Trophoblast cell (in vitro differentiated cells and primary cell): ENCODE data around the gene FHOD3.

Experiments used
- DNase-seq, 2 donors: peaks; one replicate each; pipeline ENCODE4 v3.0.0-alpha.2; 2016
- H2AFZ ChIP-seq: 2 replicates; pipeline ENCODE4 v1.6.1; 2013; ENCODE audit warnings: low read length, moderate library complexity, mild to moderate bottlenecking; ENCODE audit not compliant: insufficient read depth, poor library complexity
- H2AK5ac ChIP-seq: 2 replicates; pipeline ENCODE4 v1.6.1; 2013; ENCODE audit warnings: mild to moderate bottlenecking, low read length
- H2BK120ac ChIP-seq: 2 replicates; pipeline ENCODE4 v1.6.1; 2013; ENCODE audit warnings: low read length, mild to moderate bottlenecking, moderate library complexity; ENCODE audit not compliant: insufficient read depth, poor library complexity
- H2BK12ac ChIP-seq: 2 replicates; pipeline ENCODE4 v1.6.1; 2013; ENCODE audit warnings: mild to moderate bottlenecking, low read length, moderate library complexity
- H2BK5ac ChIP-seq: 2 replicates; pipeline ENCODE4 v1.6.1; 2013; ENCODE audit warnings: low read length, low read depth, moderate library complexity, mild to moderate bottlenecking; ENCODE audit not compliant: poor library complexity
- H3K14ac ChIP-seq: 2 replicates; pipeline ENCODE4 v1.6.1; 2013; ENCODE audit warnings: mild to moderate bottlenecking, low read length
- H3K18ac ChIP-seq: 2 replicates; pipeline ENCODE4 v1.6.1; 2013; ENCODE audit warnings: mild to moderate bottlenecking, low read length
- H3K23ac ChIP-seq: 2 replicates; pipeline ENCODE4 v1.6.1; 2013; ENCODE audit warnings: low read length
- H3K27ac ChIP-seq: 2 replicates; pipeline ENCODE4 v1.5.1; 2013; ENCODE audit warnings: low read depth, mild to moderate bottlenecking, inconsistent platforms, low read length, moderate library complexity
- H3K27me3 ChIP-seq: 2 replicates; pipeline ENCODE4 v1.6.1; 2013; ENCODE audit warnings: inconsistent platforms, mild to moderate bottlenecking, low read length, moderate library complexity; ENCODE audit not compliant: insufficient read depth
- H3K36me3 ChIP-seq, 2 experiments: 1 replicate in 1 of 2; 2 replicates in 1 of 2; pipeline ENCODE4 v1.6.1; 2013; ENCODE audit warnings: low read length in 2 of 2, mild to moderate bottlenecking in 2 of 2, moderate library complexity in 1 of 2; ENCODE audit not compliant: insufficient read depth in 2 of 2, control insufficient read depth in 1 of 2
- H3K4ac ChIP-seq: 2 replicates; pipeline ENCODE4 v1.6.1; 2013; ENCODE audit warnings: low read depth, mild to moderate bottlenecking, low read length, moderate library complexity
- H3K4me1 ChIP-seq, 2 experiments: 1 replicate in 1 of 2; 2 replicates in 1 of 2; pipeline ENCODE4 v1.6.1; 2013; ENCODE audit warnings: low read length in 2 of 2, mild to moderate bottlenecking in 2 of 2, moderate library complexity in 1 of 2; ENCODE audit not compliant: insufficient read depth in 2 of 2, control insufficient read depth in 1 of 2
- H3K4me2 ChIP-seq: 2 replicates; pipeline ENCODE4 v1.6.1; 2013; ENCODE audit warnings: inconsistent platforms, mild to moderate bottlenecking, low read length, moderate library complexity
- H3K4me3 ChIP-seq: 2 replicates; pipeline ENCODE4 v1.5.1; 2013; ENCODE audit warnings: mild to moderate bottlenecking, low read depth, low read length, inconsistent platforms
- H3K79me1 ChIP-seq: one replicate; pipeline ENCODE4 v1.6.1; 2013; ENCODE audit warnings: low read length
- H3K79me2 ChIP-seq: 2 replicates; pipeline ENCODE4 v1.6.1; 2013; ENCODE audit warnings: low read length, mild to moderate bottlenecking; ENCODE audit not compliant: control insufficient read depth, insufficient read depth, poor library complexity
- H3K9ac ChIP-seq: 2 replicates; pipeline ENCODE4 v1.6.1; 2013; ENCODE audit warnings: mild to moderate bottlenecking, low read length
- H3K9me3 ChIP-seq: 2 replicates; pipeline ENCODE4 v1.6.1; 2013; ENCODE audit warnings: low read depth, mild to moderate bottlenecking, control low read depth, inconsistent platforms, low read length; ENCODE audit not compliant: insufficient read depth
- H4K12ac ChIP-seq: 2 replicates; pipeline ENCODE4 v1.6.1; 2013; ENCODE audit warnings: low read depth, mild to moderate bottlenecking, low read length, moderate library complexity
- H4K8ac ChIP-seq: 2 replicates; pipeline ENCODE4 v1.6.1; 2013; ENCODE audit warnings: low read depth, mild to moderate bottlenecking, low read length, moderate library complexity
- H4K91ac ChIP-seq: one replicate; pipeline ENCODE4 v1.6.1; 2013; ENCODE audit warnings: low read depth, mild to moderate bottlenecking, low read length, moderate library complexity
- WGBS: extraction: QIAGEN DNeasy Blood & Tissue Kit; methylation state at CpG from one replicate; pipeline ENCODE4 v1.1.7; 2013; ENCODE audit warnings: missing lambda C conversion rate; ENCODE audit not compliant: insufficient read length, insufficient coverage; ENCODE audit errors: extremely low coverage; 5-methylcytosine and 5-hydroxymethylcytosine counted together

Gene FHOD3

DNA sequence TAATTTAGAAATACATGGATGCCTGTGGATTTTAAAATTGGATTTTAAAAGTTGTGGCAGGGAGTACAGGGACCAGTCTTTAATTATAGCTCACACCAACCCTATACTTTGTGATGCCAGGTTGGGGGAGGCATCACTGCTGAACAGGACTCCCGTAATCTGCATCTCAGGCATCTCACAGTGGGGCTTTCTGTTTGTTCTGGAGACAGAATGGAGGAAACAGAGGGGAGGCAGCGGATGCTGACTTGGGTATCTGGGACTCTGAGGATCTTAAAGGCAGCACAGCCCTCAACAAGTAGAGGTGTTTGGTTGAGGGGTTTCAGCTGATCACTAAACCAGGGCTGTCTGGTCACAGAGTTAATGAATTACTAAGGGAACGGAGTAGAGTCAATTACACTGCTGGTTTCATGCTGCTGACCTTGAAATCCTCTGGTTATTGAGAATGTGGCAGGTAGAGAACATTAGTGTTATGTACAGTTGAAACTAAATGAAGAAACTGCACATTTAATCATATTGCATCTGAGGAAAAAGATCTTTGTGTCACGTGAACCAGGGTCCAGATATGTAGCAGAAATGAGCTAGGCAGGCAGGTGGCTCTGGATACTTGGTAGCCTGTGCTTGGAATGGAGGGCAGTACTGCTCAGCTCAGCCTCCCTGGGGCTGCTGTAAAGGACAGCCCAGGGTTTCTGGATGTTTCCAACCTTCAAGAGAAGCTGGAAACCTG, 40.3 kb downstream of the FHOD3 start:
- H2BK5ac ChIP-seq, result no peak overlapping the region
- no peak overlapping the region for H2BK120ac ChIP-seq
- no peak overlapping the region for H3K14ac ChIP-seq
- no peak overlapping the region for H3K9ac ChIP-seq
- no peak overlapping the region for H3K18ac ChIP-seq
- H4K91ac ChIP-seq, result no peak overlapping the region
- no peaks in the 10 kb centered on the region for H3K9me3 ChIP-seq
- H2AFZ ChIP-seq, result no peak overlapping the region
- no peak for DNase-seq
- no peak overlapping the region for H3K23ac ChIP-seq
- no peak overlapping the region for H3K4ac ChIP-seq
- H3K27ac ChIP-seq, result no peak overlapping the region
- no peak overlapping the region for H2AK5ac ChIP-seq
- no peak overlapping the region for H4K12ac ChIP-seq
- H3K4me2 ChIP-seq, result no peak overlapping the region
- H3K79me2 ChIP-seq, result no peaks in the 10 kb centered on the region
- no peaks in the 10 kb centered on the region for H3K27me3 ChIP-seq
- WGBS, result no CpG with 5 or more reads among the region's 4 CpGs
- peaks cover 0 to 5% of the 10 kb centered on the region in 2 experiments for H3K36me3 ChIP-seq
- H3K79me1 ChIP-seq, result no peaks in the 10 kb centered on the region
- no peak overlapping the region for H2BK12ac ChIP-seq
- no peak overlapping the region for H4K8ac ChIP-seq
- H3K4me3 ChIP-seq, result no peak overlapping the region
- no peaks in the 10 kb centered on the region for H3K4me1 ChIP-seq

DNA sequence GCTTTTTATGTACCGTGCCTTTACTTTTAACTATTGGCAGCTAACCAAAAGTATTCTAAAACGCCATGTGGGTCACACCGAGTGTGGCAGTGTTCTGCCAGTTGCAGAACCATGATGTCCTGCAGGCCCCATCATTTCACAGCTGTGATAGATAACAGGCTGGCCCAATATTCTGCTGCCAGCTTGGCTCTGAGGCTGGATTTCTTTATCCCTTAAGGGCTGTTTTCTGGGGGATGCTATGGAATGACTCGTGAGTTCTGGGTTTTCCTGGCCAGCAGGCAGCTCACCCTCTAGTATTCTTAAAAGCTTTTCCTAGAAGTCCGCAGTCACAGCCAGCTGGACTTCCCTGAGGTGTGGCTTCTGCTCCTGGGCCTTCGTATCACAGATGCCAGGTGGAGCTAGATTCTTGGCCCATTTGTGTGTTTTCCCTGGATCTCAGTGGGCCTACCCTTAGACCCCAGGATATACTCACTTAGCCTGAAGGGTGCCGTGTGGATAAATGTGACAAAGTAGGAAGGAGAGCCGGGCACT, 41.0 kb downstream of the FHOD3 start:
- H4K91ac ChIP-seq, result no peak overlapping the region
- H3K4me3 ChIP-seq, result no peak overlapping the region
- H3K18ac ChIP-seq, result no peak overlapping the region
- no peak overlapping the region for H2BK120ac ChIP-seq
- no peaks in the 10 kb centered on the region for H3K79me1 ChIP-seq
- H3K79me2 ChIP-seq, result no peaks in the 10 kb centered on the region
- no peak overlapping the region for H3K4me2 ChIP-seq
- no peak overlapping the region for H3K14ac ChIP-seq
- no peak overlapping the region for H3K4ac ChIP-seq
- H3K27ac ChIP-seq, result no peak overlapping the region
- no CpG with 5 or more reads among the region's 8 CpGs for WGBS
- H4K12ac ChIP-seq, result no peak overlapping the region
- H3K23ac ChIP-seq, result no peak overlapping the region
- H3K4me1 ChIP-seq, result no peaks in the 10 kb centered on the region
- no peak overlapping the region for H2AFZ ChIP-seq
- H2BK12ac ChIP-seq, result no peak overlapping the region
- H3K9me3 ChIP-seq, result no peaks in the 10 kb centered on the region
- no peak overlapping the region for H4K8ac ChIP-seq
- no peak overlapping the region for H2BK5ac ChIP-seq
- H3K9ac ChIP-seq, result no peak overlapping the region
- H2AK5ac ChIP-seq, result no peak overlapping the region
- H3K27me3 ChIP-seq, result no peaks in the 10 kb centered on the region
- peaks cover 0 to 5% of the 10 kb centered on the region in 2 experiments for H3K36me3 ChIP-seq
- DNase-seq, result no peak

DNA sequence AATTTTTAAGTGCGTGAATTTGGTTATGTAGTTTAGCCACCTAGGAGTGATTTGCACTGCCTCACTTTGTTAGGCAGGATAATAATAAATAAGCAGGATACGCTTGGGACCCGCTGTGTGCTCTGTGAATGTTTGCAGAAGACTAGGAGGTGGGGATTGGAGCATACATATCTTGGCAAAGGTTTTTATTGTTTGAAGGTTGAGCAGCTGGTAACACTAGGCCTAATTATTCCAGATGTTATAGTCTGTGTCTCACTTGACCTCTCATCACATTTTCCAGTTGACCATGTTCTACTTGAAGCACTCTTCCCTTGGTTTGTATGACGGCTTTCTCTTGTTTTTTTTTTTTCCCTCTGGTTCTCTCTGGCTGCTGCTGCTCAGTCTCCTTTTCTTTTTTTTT, 42.7 kb downstream of the FHOD3 start:
- Histone ChIP-seq H3K14ac (no peak overlapping the region), H3K9me3 (no peaks in the 10 kb centered on the region), H3K18ac (no peak overlapping the region), H3K23ac (no peak overlapping the region), H3K4me1 (no peaks in the 10 kb centered on the region), H2AK5ac (no peak overlapping the region), H3K4me2 (no peak overlapping the region), H3K79me1 (no peaks in the 10 kb centered on the region), H3K36me3 (peaks cover 0 to 5% of the 10 kb centered on the region in 2 experiments), H3K27ac (no peak overlapping the region), H2BK12ac (no peak overlapping the region), H3K27me3 (no peaks in the 10 kb centered on the region), H3K9ac (no peak overlapping the region), H4K8ac (no peak overlapping the region), H4K12ac (no peak overlapping the region), H3K4ac (no peak overlapping the region), H3K4me3 (no peak overlapping the region), H2AFZ (no peak overlapping the region), H3K79me2 (no peaks in the 10 kb centered on the region), H2BK5ac (no peak overlapping the region), H4K91ac (no peak overlapping the region), H2BK120ac (no peak overlapping the region)
- DNase-seq, result no peak
- no CpG with 5 or more reads among the region's 4 CpGs for WGBS

DNA sequence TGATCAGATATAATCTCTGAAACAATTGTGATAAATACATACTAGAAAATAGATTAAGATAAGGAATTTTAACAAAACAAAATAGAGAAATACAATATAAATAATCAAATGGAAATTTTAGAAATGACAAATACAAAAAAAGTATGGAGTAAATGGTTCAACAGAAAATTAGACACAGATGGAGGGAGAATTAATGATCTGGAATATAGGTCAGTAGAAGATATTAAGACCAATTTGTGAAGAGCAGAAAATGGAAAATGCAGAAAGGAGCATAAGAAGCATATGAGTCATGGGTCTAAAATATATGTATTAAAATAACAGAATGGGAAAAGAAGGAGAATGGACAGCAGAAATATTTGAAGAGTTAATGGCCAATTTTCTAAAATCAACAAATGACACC, 44.4 kb downstream of the FHOD3 start:
- Histone ChIP-seq H3K4me3 (no peak overlapping the region), H2BK120ac (no peak overlapping the region), H3K79me1 (no peaks in the 10 kb centered on the region), H4K12ac (no peak overlapping the region), H3K36me3 (no peaks in the 10 kb centered on the region), H3K4me1 (no peaks in the 10 kb centered on the region), H3K23ac (no peak overlapping the region), H4K91ac (no peak overlapping the region), H3K27me3 (no peaks in the 10 kb centered on the region), H2AK5ac (no peak overlapping the region), H3K27ac (no peak overlapping the region), H3K9me3 (no peaks in the 10 kb centered on the region), H3K4ac (no peak overlapping the region), H2BK12ac (no peak overlapping the region), H3K4me2 (no peak overlapping the region), H3K14ac (no peak overlapping the region), H3K18ac (no peak overlapping the region), H3K9ac (no peak overlapping the region), H3K79me2 (no peaks in the 10 kb centered on the region), H2AFZ (no peak overlapping the region), H4K8ac (no peak overlapping the region), H2BK5ac (no peak overlapping the region)
- no peak for DNase-seq
